ENCODE results near the gene GPR132. TPM values are rescaled to one million over a fixed set of nuclear protein-coding genes. Genes with fewer than 3 reads are reported as not detected.
"Not testable (repeated sequence)": the region's sequence is repeated elsewhere in the genome, so short reads cannot be mapped to it uniquely, and the experiment has no call there.

The GPR132 gene
- total RNA-seq, 1 donor from 2014 or later = 7.2 TPM

- peak overlapping the region; percentile 46 for H3K4me3 ChIP-seq
- peak overlapping the region; percentile 24 for H3K27ac ChIP-seq
- H3K4me1 ChIP-seq = peaks cover 75% of the 10 kb centered on the region
These were observed 1.2 kb downstream of the GPR132 start for GRCh38 chr14:105064001-105064400.

DNA sequence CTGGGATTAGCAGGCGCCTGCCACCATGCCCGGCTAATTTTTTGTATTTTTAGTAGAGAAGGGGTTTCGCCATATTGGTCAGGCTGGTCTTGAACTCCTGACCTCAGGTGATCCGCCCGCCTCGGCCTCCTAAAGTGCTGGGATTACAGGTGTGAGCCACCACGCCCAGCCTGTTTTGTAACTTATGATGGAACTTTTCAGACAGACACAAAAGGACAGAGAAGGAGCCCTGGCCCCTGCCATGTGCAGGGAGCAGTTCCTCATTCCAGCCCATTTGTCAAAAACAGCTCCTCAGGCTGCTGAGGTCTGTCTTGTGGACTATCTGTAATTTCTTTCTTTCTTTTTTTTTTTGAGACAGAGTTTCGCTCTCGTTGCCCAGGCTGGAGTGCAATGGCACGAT lies 1.7 kb downstream of the GPR132 start:
- H3K4me3 ChIP-seq = peak overlapping the region; percentile 46
- intact Hi-C loops (cut with DNase I); H3K36me3 ChIP-seq; ATAC-seq; H3K27me3 ChIP-seq (ENCODE audit: low read depth); DNase-seq; H3K9me3 ChIP-seq: not testable (repeated sequence)
- peaks cover 80% of the 10 kb centered on the region for H3K4me1 ChIP-seq
- peak overlapping the region; percentile 24 for H3K27ac ChIP-seq

More at GRCh38 chr14:105064001-105064400, 1.2 kb downstream of the GPR132 start:
- peaks cover 5% of the 10 kb centered on the region for H3K27me3 ChIP-seq (ENCODE audit: low read depth)
- intact Hi-C loops (cut with DNase I) = no loop called here
- TF ChIP-seq, protein P1, sequence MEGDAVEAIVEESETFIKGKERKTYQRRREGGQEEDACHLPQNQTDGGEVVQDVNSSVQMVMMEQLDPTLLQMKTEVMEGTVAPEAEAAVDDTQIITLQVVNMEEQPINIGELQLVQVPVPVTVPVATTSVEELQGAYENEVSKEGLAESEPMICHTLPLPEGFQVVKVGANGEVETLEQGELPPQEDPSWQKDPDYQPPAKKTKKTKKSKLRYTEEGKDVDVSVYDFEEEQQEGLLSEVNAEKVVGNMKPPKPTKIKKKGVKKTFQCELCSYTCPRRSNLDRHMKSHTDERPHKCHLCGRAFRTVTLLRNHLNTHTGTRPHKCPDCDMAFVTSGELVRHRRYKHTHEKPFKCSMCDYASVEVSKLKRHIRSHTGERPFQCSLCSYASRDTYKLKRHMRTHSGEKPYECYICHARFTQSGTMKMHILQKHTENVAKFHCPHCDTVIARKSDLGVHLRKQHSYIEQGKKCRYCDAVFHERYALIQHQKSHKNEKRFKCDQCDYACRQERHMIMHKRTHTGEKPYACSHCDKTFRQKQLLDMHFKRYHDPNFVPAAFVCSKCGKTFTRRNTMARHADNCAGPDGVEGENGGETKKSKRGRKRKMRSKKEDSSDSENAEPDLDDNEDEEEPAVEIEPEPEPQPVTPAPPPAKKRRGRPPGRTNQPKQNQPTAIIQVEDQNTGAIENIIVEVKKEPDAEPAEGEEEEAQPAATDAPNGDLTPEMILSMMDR (IDR thresholded peaks at IDR 0.05) = no peak
- H3K9me3 ChIP-seq = no peaks in the 10 kb centered on the region
- no peaks in the 10 kb centered on the region for H3K36me3 ChIP-seq
- DNase-seq (no peak), ATAC-seq (no peak)

DNA sequence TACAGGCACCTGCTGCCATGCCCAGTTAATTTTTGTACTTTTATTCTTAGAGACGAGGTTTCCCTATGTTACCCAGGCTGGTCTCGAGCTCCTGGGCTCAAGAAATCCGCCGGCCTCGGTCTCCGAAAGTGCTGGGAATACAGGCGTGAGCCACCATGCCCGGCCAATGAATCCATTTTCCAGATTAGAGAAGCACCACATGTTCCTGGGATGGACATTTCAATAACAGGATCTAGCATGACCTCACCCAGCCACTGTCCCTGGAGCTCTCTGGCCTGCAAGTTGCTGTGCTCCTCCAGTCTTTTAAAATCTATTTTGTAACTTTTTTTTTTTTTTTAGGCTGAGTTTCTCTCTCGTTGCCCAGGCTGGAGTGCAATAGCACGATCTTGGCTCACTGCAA lies 2.2 kb downstream of the GPR132 start:
- peak overlapping the region; percentile 24 for H3K27ac ChIP-seq
- peaks cover 83% of the 10 kb centered on the region for H3K4me1 ChIP-seq
- no peaks in the 10 kb centered on the region for H3K9me3 ChIP-seq
- no peak for DNase-seq
- intact Hi-C loops (cut with DNase I) = no loop called here
- no peak for ATAC-seq
- H3K27me3 ChIP-seq (ENCODE audit: low read depth) = peaks cover 5% of the 10 kb centered on the region
- no peaks in the 10 kb centered on the region for H3K36me3 ChIP-seq
- TF ChIP-seq, protein P1 (IDR thresholded peaks at IDR 0.05) = no peak
- H3K4me3 ChIP-seq = peak overlapping the region; percentile 46

GRCh38 chr14:105062048-105062433 lies 3.2 kb downstream of the GPR132 start:
- peak overlapping the region; percentile 38 for H3K4me3 ChIP-seq
- no peak for ATAC-seq
- H3K27ac ChIP-seq = peak overlapping the region; percentile 82
- DNase-seq = no peak
- H3K9me3 ChIP-seq = no peaks in the 10 kb centered on the region
- intact Hi-C loops (cut with DNase I) = no loop called here
- H3K27me3 ChIP-seq (ENCODE audit: low read depth) = peaks cover 5% of the 10 kb centered on the region
- H3K4me1 ChIP-seq = peaks cover 78% of the 10 kb centered on the region
- no peaks in the 10 kb centered on the region for H3K36me3 ChIP-seq
- TF ChIP-seq, protein P1 (IDR thresholded peaks at IDR 0.05) = no peak

DNA sequence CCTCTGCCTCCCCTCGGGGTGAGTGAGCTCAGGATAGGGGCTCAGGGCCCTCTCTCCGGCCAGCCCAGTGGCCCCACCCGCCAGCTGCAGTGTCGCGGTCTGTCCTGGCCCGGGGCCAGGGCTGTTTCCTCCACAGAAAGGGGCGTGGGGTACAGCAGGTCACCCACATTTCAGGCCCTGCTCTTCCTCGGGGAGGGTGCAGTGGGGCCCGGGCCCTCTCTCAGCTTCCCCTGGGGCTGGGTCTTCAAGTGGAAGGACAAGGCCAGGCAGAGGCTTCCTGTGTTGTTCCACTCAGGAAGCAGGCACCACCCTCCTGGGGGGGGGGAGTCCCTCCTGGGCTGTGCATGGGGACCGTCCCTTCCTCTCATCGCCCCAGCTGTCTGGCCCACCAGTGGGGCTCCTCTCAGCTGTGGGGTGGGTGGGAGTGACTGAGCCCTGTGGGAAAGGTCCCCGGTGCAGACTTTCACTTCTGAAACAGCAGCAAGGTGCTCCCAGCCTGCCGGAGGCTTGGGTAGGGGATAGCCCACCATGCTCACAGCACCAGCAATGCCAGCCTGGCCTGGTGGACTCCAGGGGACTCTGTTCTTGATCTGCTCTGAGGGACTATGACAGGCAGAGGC lies 3.7 kb downstream of the GPR132 start:
- H3K27ac ChIP-seq = peak overlapping the region; percentile 82
- ATAC-seq = peak; percentile 6 to 42
- H3K9me3 ChIP-seq = no peaks in the 10 kb centered on the region
- no peaks in the 10 kb centered on the region for H3K36me3 ChIP-seq
- peaks cover 77% of the 10 kb centered on the region for H3K4me1 ChIP-seq
- DNase-seq = peak; percentile 72
- TF ChIP-seq, protein P1 (IDR thresholded peaks at IDR 0.05) = no peak
- peaks cover 5% of the 10 kb centered on the region for H3K27me3 ChIP-seq (ENCODE audit: low read depth)
- H3K4me3 ChIP-seq = peak overlapping the region; percentile 38
- intact Hi-C loops (cut with DNase I) = no loop called here

GRCh38 chr14:105060751-105061427 lies 4.3 kb downstream of the GPR132 start:
- peak; percentile 20 to 29 for ATAC-seq
- H3K4me1 ChIP-seq = peaks cover 71% of the 10 kb centered on the region
- H3K27me3 ChIP-seq (ENCODE audit: low read depth) = peaks cover 5% of the 10 kb centered on the region
- intact Hi-C loops (cut with DNase I) = no loop called here
- H3K36me3 ChIP-seq = no peaks in the 10 kb centered on the region
- H3K27ac ChIP-seq = peak overlapping the region; percentile 82
- H3K9me3 ChIP-seq = no peaks in the 10 kb centered on the region
- TF ChIP-seq, protein P1 (IDR thresholded peaks at IDR 0.05) = no peak
- peak; percentile 78 for DNase-seq
- peak overlapping the region; percentile 38 for H3K4me3 ChIP-seq

Data from lower lobe of right lung (tissue), 2 donors.